ENCODE results near the gene PTPRN2. TPM values are rescaled to one million over a fixed set of nuclear protein-coding genes. Genes with fewer than 3 reads are reported as not detected.

Gene PTPRN2
- total and polyA plus RNA-seq, 2 of the 8 experiments (the other 6 are each of a cell fraction or from before 2014, with no cell fraction given) = 2.6 to 4.5 TPM

DNA sequence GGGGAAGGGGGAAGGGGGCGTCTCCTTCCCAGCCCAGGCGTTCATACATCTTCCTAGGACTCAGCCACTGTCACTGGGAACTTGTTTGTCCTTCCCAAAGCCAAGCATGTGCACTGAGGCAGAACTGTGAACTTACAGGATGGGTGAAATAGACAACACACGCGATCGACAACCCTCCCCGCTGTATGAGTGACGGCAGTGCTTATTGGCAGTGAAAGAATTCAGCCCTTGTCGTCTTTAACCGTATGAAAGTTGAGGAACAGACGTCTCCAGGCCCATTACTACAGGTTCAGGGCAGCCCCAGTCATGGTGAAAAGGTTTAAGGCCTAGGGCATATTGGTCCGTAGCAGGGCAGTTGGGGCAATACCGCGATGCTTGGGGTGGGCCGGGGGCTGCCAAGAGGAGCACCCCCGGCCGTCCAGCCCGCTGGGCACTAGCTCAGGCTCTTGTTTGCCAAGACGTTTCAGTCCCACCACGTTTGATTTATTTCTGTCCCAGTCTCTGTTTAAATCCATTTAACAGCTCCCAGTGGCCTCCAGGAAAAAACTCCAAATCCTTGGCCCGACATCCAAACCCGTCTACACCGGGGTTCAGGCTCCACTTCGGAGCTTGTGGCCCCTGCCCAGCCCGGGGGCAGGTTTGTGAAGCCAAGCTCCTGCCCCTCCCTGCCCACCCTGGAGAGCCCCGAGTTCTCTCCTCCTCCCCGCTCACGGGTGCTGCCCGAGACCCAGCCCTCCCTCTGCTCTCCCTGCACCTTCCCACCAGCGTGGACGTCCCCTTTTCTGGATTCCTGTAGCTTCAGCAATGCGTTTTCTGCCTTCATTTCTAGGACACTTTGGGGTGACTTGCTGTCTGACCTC is 1091.0 kb downstream of the PTPRN2 start:
- no peak overlapping the region for H3K14ac ChIP-seq (ENCODE audit: insufficient read length)
- no peak overlapping the region for H3K23ac ChIP-seq (ENCODE audit: insufficient read length)
- no peak overlapping the region for H2BK20ac ChIP-seq (ENCODE audit: low read length)
- no peak overlapping the region for H4K91ac ChIP-seq (replicated peaks; ENCODE audit: insufficient read length, low read length)
- no peak overlapping the region for H4K5ac ChIP-seq (ENCODE audit: insufficient read length, low read depth, low read length)
- no peak overlapping the region for H3K4me2 ChIP-seq (ENCODE audit: insufficient read depth in 1 of 2, low read depth in 2 of 2, low read length in 2 of 2)
- TF ChIP-seq CBX8 (IDR thresholded peaks at IDR 0.05; ENCODE audit: borderline replicate concordance, low read depth, low read length) (no peak), FOSL1 (IDR thresholded peaks at IDR 0.05; ENCODE audit: insufficient read depth, low read depth, low read length) (no peak), SP1 (IDR thresholded peaks at IDR 0.05; ENCODE audit: low read depth, low read length) (no peak), JUN (IDR thresholded peaks at IDR 0.05; ENCODE audit: low read depth, low read length) (no peak), SUZ12 (IDR thresholded peaks at IDR 0.05; ENCODE audit: low read length) (no peak), SIN3A (conservative IDR thresholded peaks at IDR 0.05 in 1 of 2, IDR thresholded peaks at IDR 0.05 in 1 of 2; ENCODE audit: low read depth in 1 of 2, low read length in 2 of 2) (no peak)
- no peaks in the 10 kb centered on the region for H3K79me2 ChIP-seq (ENCODE audit: control insufficient read depth in 1 of 2, insufficient read depth in 2 of 2, low read length in 2 of 2)
- no peak overlapping the region for H4K8ac ChIP-seq (ENCODE audit: extremely low read depth, insufficient read depth, low read length)
- H3K4me3 ChIP-seq (ENCODE audit: extremely low read depth in 1 of 4, insufficient read depth in 2 of 4, low read depth in 3 of 4, low read length in 4 of 4) = no peak overlapping the region
- POLR2A ChIA-PET (ENCODE audit: partially characterized antibody) = no interaction called here
- no peaks in the 10 kb centered on the region for H3K36me3 ChIP-seq (ENCODE audit: control insufficient read depth in 2 of 4, insufficient read depth in 4 of 4, low read length in 3 of 4)
- H2AK5ac ChIP-seq (ENCODE audit: low read depth, low read length) = no peak overlapping the region
- H3K18ac ChIP-seq (ENCODE audit: extremely low read depth, low read length) = no peak overlapping the region
- CTCF ChIA-PET (ENCODE audit: partially characterized antibody) = interaction anchor here (0.7 kb wide), 1 partner anchor 29 kb away, joined by 3 read pairs; no protein-coding TSS in a partner anchor
- peaks cover 0 to 6% of the 10 kb centered on the region in 2 experiments for H4K20me1 ChIP-seq (replicated peaks in 1 of 2; ENCODE audit: control insufficient read depth in 1 of 2, insufficient read depth in 2 of 2, low read length in 2 of 2)
- peaks cover 0 to 2% (median 0%) of the 10 kb centered on the region in 4 experiments; a peak in 1 of 7 replicates for H3K4me1 ChIP-seq (replicated peaks in 1 of 4; ENCODE audit: control insufficient read depth in 3 of 4, insufficient read depth in 4 of 4, low read length in 3 of 4)
- 92% methylated on average over 23 of the region's 31 CpGs; no CpG with 5 or more reads in 1 of the 2 experiments for WGBS, 2 experiments (ENCODE audit: extremely low coverage in 1 of 2, insufficient coverage in 1 of 2, insufficient read length in 1 of 2, insufficient replicate concordance in 2 of 2, low coverage in 1 of 2, low lambda C conversion rate in 2 of 2, missing lambda C conversion rate in 1 of 2)
- no peaks in the 10 kb centered on the region for H3K23me2 ChIP-seq (ENCODE audit: low read depth, low read length)
- DNase-seq (ENCODE audit: low read depth in 1 of 2, low spot score in 2 of 2) (peak in 1 of 2 experiments; percentile 27), FAIRE-seq (no peak)
- no peak overlapping the region for H3K56ac ChIP-seq (replicated peaks; ENCODE audit: insufficient read length, low read depth, low read length)
- no peak overlapping the region for H2BK12ac ChIP-seq (ENCODE audit: low read depth, low read length)
- H3K9ac ChIP-seq (replicated peaks in 1 of 4; ENCODE audit: extremely low read depth in 1 of 4, low read depth in 3 of 4, low read length in 3 of 4) = no peak overlapping the region
- H2BK5ac ChIP-seq (ENCODE audit: low read depth, low read length) = no peak overlapping the region
- no peak overlapping the region for H2BK15ac ChIP-seq (ENCODE audit: low read length)
- no peaks in the 10 kb centered on the region for H3K9me3 ChIP-seq (ENCODE audit: insufficient read depth in 2 of 2, low read depth in 1 of 2, low read length in 1 of 2)
- no peaks in the 10 kb centered on the region; the same call in 1 of the 2 replicates for H3K79me1 ChIP-seq (ENCODE audit: low read depth, low read length)
- H3K4ac ChIP-seq (replicated peaks; ENCODE audit: insufficient read length, low read depth, low read length) = no peak overlapping the region
- H3K27me3 ChIP-seq (replicated peaks in 1 of 4; ENCODE audit: control insufficient read depth in 3 of 4, extremely low read depth in 1 of 4, insufficient read depth in 3 of 4, low read length in 3 of 4) = peaks cover 0 to 22% (median 13%) of the 10 kb centered on the region in 4 experiments; a peak in 6 of 7 replicates
- no peak overlapping the region for H3K27ac ChIP-seq (ENCODE audit: low read depth, low read length)
- H2BK120ac ChIP-seq (replicated peaks; ENCODE audit: low read depth, low read length) = no peak overlapping the region
- no peak overlapping the region for H2AFZ ChIP-seq (ENCODE audit: low read length)

Data from H1 (cell line).